Glutamatergic neuron (in vitro differentiated cells): ENCODE measurements around the gene KHDC1. TPM values are rescaled to one million over a fixed set of nuclear protein-coding genes. Genes with fewer than 3 reads are reported as not detected.
"Not testable (repeated sequence)": the region's sequence is repeated elsewhere in the genome, so short reads cannot be mapped to it uniquely, and the experiment has no call there.

ENCODE experiments used
- DNase-seq: peaks from one replicate; pipeline ENCODE4 v3.0.0; 2022
- H3K27ac Mint-ChIP-seq: one replicate; pipeline ENCODE4 v1.8.0; 2020; ENCODE audit warnings: mild to moderate bottlenecking, mixed read lengths, inconsistent platforms; ENCODE audit not compliant: unreplicated experiment
- H3K27me3 Mint-ChIP-seq: one replicate; pipeline ENCODE4 v1.8.0; 2020; ENCODE audit warnings: mild to moderate bottlenecking, moderate library complexity, mixed read lengths, inconsistent platforms; ENCODE audit not compliant: unreplicated experiment
- H3K36me3 Mint-ChIP-seq: one replicate; pipeline ENCODE4 v1.8.0; 2020; ENCODE audit warnings: mild to moderate bottlenecking, mixed read lengths, inconsistent platforms; ENCODE audit not compliant: unreplicated experiment
- H3K4me1 Mint-ChIP-seq: one replicate; pipeline ENCODE4 v1.8.0; 2020; ENCODE audit warnings: mild to moderate bottlenecking, low read depth, mixed read lengths, inconsistent platforms; ENCODE audit not compliant: unreplicated experiment
- H3K4me3 Mint-ChIP-seq: one replicate; pipeline ENCODE4 v1.8.0; 2020; ENCODE audit warnings: mild to moderate bottlenecking, mixed read lengths, inconsistent platforms; ENCODE audit not compliant: unreplicated experiment
- H3K9me3 Mint-ChIP-seq: one replicate; pipeline ENCODE4 v1.8.0; 2020; ENCODE audit warnings: mild to moderate bottlenecking, moderate library complexity, mixed read lengths, inconsistent platforms; ENCODE audit not compliant: unreplicated experiment
- total RNA-seq: library from RNA; stranded (reverse); fragmentation: NEBNext Ultra II Directional; extraction: Animal tissue kit (Norgen Biotek cat#: 25700); gene quantifications from one replicate; pipeline ENCODE4 v1.2.1, GENCODE V29; 2021; ENCODE audit not compliant: unreplicated experiment
- TF ChIP-seq, protein P1 (sequence below): fragments of 200-600 bp; sonication (generic); IDR thresholded peaks from one replicate; pipeline ENCODE4 v1.5.0; 2021; ENCODE audit not compliant: partially characterized antibody, unreplicated experiment

KHDC1 gene
- total RNA-seq, 1 donor from 2014 or later: 5.8 TPM

DNA sequence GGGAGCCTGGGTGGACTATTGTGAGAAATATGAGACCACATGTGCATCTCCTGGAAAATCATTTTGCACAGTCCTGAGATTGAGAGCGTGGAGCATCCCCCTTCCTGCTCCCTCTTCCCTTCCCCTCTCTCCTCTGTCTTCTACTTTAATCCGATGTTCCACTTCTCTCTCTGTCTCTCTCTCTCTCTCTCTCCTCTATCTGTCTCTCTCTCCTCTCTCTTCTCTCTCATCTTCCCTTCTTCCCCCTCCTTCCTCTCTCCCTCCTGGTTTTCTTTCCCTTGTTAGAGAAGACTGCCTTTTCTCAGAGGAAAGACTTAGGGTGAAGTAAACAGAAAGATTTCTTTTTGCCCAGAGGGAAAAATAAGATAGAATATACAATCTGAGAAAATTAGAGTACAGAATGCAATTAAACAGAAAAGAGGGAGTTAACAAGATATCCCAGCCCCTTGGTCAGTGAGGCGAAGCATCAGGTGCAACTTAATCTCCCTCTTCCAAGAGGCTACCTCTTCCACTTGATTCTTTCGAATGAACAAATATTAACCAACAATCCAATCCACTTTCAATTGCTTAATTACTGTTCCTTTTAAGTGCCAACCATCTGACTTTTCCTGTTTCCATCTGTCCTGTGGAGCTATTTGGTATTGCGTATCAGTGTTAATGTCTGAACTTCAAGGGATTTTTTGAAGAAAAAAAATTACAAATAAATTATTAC lies 14.6 kb downstream of the KHDC1 start:
- Mint-ChIP-seq H3K36me3 (no peaks in the 10 kb centered on the region), H3K27me3 (no peaks in the 10 kb centered on the region), H3K9me3 (no peaks in the 10 kb centered on the region), H3K4me3 (no peak overlapping the region), H3K4me1 (no peaks in the 10 kb centered on the region), H3K27ac (no peak overlapping the region)
- TF ChIP-seq, protein P1, sequence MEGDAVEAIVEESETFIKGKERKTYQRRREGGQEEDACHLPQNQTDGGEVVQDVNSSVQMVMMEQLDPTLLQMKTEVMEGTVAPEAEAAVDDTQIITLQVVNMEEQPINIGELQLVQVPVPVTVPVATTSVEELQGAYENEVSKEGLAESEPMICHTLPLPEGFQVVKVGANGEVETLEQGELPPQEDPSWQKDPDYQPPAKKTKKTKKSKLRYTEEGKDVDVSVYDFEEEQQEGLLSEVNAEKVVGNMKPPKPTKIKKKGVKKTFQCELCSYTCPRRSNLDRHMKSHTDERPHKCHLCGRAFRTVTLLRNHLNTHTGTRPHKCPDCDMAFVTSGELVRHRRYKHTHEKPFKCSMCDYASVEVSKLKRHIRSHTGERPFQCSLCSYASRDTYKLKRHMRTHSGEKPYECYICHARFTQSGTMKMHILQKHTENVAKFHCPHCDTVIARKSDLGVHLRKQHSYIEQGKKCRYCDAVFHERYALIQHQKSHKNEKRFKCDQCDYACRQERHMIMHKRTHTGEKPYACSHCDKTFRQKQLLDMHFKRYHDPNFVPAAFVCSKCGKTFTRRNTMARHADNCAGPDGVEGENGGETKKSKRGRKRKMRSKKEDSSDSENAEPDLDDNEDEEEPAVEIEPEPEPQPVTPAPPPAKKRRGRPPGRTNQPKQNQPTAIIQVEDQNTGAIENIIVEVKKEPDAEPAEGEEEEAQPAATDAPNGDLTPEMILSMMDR: no peak
- no peak for DNase-seq

DNA sequence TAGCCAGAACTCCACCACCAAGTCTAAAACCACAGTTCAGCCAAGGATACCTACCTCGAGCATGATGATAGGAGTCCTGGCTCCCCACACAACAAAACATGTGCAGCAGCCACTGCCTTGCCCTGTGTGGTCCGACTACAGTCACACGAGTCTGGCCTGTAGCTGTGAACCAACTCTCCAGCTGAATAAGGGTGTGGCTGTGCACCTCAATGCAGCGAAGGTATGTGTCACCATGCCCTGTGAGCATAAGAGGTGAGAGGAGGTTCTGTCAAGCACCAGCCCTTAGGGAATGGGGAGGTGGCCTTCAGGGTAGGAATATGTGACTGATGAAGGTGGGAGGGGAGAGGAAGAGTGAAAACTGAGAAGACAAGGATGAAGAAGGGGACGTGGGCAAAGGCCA lies 21.0 kb downstream of the KHDC1 start:
- no peaks in the 10 kb centered on the region for H3K27me3 Mint-ChIP-seq
- no peaks in the 10 kb centered on the region for H3K36me3 Mint-ChIP-seq
- H3K9me3 Mint-ChIP-seq: no peaks in the 10 kb centered on the region
- H3K4me1 Mint-ChIP-seq: no peaks in the 10 kb centered on the region
- no peak overlapping the region for H3K4me3 Mint-ChIP-seq
- H3K27ac Mint-ChIP-seq: no peak overlapping the region
- TF ChIP-seq, protein P1: no peak
- DNase-seq: no peak

DNA sequence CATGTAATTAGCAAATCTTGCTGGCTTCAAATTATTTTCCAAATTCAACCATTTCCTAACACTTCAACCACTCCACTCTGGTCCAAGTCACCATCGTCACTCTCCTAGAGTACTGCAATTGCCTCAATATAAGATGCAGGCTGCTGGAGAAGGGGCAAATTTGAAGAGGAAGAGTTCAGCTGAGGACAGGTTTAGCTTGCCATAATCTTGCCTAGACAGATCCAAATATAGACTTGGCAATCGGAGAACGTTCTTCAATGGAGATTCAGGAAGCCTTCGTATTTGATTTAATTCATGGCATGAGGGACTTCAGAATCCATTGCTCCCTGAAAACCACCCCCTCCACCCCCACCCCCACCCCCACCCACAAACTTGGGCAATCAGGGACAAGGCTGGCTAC lies 22.3 kb downstream of the KHDC1 start:
- Mint-ChIP-seq H3K27ac (no peak overlapping the region), H3K4me1 (no peaks in the 10 kb centered on the region), H3K4me3 (no peak overlapping the region), H3K27me3 (no peaks in the 10 kb centered on the region), H3K36me3 (no peaks in the 10 kb centered on the region), H3K9me3 (no peaks in the 10 kb centered on the region)
- TF ChIP-seq, protein P1: no peak
- no peak for DNase-seq

DNA sequence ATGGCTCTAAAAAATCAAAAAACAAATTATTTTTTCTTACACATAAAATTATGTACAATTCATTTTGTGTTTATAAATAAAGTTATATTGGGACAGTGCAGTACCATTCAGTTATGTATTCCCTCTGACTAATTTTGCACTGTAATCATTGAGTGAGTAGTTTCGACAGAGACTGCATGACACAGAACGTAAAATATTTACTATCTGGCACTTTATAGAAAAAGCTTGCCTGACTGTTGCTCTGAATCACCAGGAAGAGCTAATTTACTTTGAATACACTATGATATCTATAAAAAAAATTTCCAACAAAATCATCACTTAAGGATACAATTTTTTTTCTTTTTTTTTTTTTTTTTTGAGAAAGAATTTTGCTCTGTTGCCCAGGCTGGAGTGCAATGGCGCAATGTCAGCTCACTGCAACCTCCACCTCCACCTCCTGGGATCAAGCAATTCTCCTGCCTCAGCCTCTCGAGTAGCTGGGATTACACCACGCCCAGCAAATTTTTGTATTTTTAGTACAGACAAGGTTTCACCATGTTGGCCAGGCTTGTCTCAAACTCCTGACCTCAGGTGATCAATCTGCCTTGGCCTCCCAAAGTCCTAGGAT lies 26.7 kb downstream of the KHDC1 start:
- no peaks in the 10 kb centered on the region for H3K27me3 Mint-ChIP-seq
- no peaks in the 10 kb centered on the region for H3K9me3 Mint-ChIP-seq
- no peaks in the 10 kb centered on the region for H3K4me1 Mint-ChIP-seq
- no peaks in the 10 kb centered on the region for H3K36me3 Mint-ChIP-seq
- no peak overlapping the region for H3K4me3 Mint-ChIP-seq
- DNase-seq: no peak
- H3K27ac Mint-ChIP-seq: no peak overlapping the region
- TF ChIP-seq, protein P1: no peak

DNA sequence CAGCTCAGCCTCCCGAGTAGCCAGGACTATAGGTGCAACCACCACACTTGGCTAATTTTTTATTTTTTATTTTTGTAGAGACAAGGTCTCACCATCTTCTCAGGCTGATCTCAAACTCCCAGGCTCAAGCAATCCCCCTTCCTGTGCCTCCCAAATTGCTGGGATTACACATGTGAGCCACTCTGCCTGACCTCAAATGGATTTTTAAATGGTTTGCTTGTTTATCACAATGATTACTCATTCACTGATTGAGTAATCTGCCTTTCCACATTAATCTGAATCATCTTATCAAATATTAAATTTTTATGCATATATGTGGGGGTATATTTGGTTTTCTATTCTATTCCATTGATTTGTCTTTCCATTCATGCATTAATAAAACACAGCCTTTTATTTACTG lies 28.3 kb downstream of the KHDC1 start:
- H3K27me3 Mint-ChIP-seq: no peaks in the 10 kb centered on the region
- no peaks in the 10 kb centered on the region for H3K4me1 Mint-ChIP-seq
- H3K4me3 Mint-ChIP-seq: no peak overlapping the region
- no peaks in the 10 kb centered on the region for H3K9me3 Mint-ChIP-seq
- DNase-seq: no peak
- TF ChIP-seq, protein P1: no peak
- H3K27ac Mint-ChIP-seq: no peak overlapping the region
- no peaks in the 10 kb centered on the region for H3K36me3 Mint-ChIP-seq

DNA sequence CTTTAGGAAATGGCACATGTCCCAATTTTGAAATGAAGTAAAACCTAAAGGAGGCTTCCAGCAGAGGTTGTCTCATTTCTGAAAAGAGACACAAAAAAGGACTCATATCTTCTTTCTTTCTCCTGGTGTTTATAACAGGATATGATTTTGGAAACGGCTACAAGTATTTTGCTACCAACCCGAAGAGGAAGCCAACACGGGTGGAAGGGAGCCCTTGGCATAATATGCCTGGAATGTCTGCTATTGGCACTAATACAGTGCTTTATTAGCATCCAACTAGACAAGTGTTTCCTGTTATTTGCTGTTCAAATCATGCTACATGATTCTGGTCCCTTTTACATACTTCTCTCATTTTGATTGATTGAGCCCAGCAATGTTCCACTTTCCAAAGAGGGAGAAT lies 29.0 kb downstream of the KHDC1 start:
- not testable (repeated sequence) for H3K27ac Mint-ChIP-seq, H3K4me1 Mint-ChIP-seq, H3K27me3 Mint-ChIP-seq, DNase-seq, H3K36me3 Mint-ChIP-seq, H3K4me3 Mint-ChIP-seq, H3K9me3 Mint-ChIP-seq
